ENCODE results near the gene OPTN.
"Not testable (repeated sequence)": the region's sequence is repeated elsewhere in the genome, so short reads cannot be mapped to it uniquely, and the experiment has no call there.

OPTN gene

GRCh38 chr10:13144814-13145213 lies 44.9 kb downstream of the OPTN start:
- TF ChIP-seq CTCF (IDR thresholded peaks at IDR 0.05): no peak
- Histone ChIP-seq H3K27ac (no peak overlapping the region), H3K4me3 (no peak overlapping the region)
- no peak for DNase-seq (ENCODE audit: low spot score)

- TF ChIP-seq CTCF (IDR thresholded peaks at IDR 0.05): no peak
- no peak for DNase-seq (ENCODE audit: low spot score)
- Histone ChIP-seq H3K4me3 (no peak overlapping the region), H3K27ac (no peak overlapping the region)
Observed at GRCh38 chr10:13146379-13146778, 46.4 kb downstream of the OPTN start.

- TF ChIP-seq CTCF (IDR thresholded peaks at IDR 0.05): no peak
- no peak for DNase-seq (ENCODE audit: low spot score)
- no peak overlapping the region for H3K4me3 ChIP-seq
- H3K27ac ChIP-seq: no peak overlapping the region
Observed at GRCh38 chr10:13147161-13147560, 47.2 kb downstream of the OPTN start.

GRCh38 chr10:13152296-13152695 lies 52.3 kb downstream of the OPTN start:
- TF ChIP-seq CTCF (IDR thresholded peaks at IDR 0.05): no peak
- Histone ChIP-seq H3K27ac (no peak overlapping the region), H3K4me3 (no peak overlapping the region)
- DNase-seq (ENCODE audit: low spot score): no peak

- not testable (repeated sequence) for H3K4me3 ChIP-seq; H3K27ac ChIP-seq; DNase-seq (ENCODE audit: low spot score)
Observed at GRCh38 chr10:13155860-13156259, 55.9 kb downstream of the OPTN start.

- DNase-seq (ENCODE audit: low spot score): no peak
Observed at GRCh38 chr10:13158401-13158800, 58.4 kb downstream of the OPTN start.

GRCh38 chr10:13160934-13161856 lies 61.2 kb downstream of the OPTN start, which contains the start of gene MCM10:
Gene MCM10 (plus strand): TSS chr10:13161558. CDS start chr10:13164203, 2,645 bp downstream.
- TF ChIP-seq CTCF (IDR thresholded peaks at IDR 0.05): peak; percentile 78
- no peak within 1 kb of the TSS for H3K27ac ChIP-seq

More at GRCh38 chr10:13158401-13158800, 58.4 kb downstream of the OPTN start:
- TF ChIP-seq CTCF (IDR thresholded peaks at IDR 0.05): no peak
- Histone ChIP-seq H3K27ac (no peak overlapping the region), H3K4me3 (peak overlapping the region; percentile 50)

More at GRCh38 chr10:13160934-13161856, 61.2 kb downstream of the OPTN start, which contains the start of gene MCM10:
- DNase-seq (ENCODE audit: low spot score): peak; percentile 99
- H3K4me3 ChIP-seq: peak within 1 kb of the TSS; percentile 68

Measured in coronary artery (tissue), 2 donors.